Measurements from ENCODE around the gene HEPN1.

The HEPN1 gene

DNA sequence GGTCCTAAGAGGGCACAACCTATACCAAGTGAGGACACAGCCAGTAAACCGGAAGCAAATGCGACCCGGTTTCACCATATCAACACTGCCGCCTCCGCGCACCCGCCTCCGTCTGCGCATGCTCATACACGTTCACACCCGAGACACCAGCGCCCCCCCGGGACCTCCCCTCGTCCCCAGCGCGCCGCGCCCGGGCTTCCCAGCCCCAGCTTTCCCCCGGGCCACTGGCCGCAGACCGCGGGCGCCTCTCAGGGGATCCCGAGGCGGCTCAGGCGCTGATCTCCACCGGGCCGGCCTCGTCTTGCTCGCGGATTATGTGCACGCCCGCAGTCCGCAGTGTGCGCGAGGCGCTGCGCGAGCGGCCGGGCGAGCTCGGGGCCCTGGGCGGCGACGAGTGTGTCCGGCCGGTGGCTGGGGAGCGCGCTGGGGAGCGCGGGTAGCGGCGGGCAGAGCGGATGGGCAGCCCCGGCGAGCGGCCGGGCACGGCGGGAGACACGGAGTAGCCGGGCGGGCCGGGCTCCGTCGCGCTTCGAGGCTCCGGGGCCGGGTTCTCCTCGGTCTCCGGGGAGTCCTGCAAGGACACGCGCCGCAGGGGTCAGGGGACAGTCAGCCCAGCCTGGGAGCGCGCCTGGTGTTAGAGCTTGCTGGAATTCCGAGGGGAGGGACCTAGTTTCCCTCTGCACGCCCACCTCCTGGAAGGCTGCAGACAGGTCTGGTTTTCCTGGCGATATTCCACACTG lies 2.0 kb downstream of the HEPN1 start:
- ChIA-PET CTCF (no interaction called here), POLR2A (no interaction called here)
- peak; percentile 83 for DNase-seq (ENCODE audit: extremely low spot score)
- TF ChIP-seq, protein P1, sequence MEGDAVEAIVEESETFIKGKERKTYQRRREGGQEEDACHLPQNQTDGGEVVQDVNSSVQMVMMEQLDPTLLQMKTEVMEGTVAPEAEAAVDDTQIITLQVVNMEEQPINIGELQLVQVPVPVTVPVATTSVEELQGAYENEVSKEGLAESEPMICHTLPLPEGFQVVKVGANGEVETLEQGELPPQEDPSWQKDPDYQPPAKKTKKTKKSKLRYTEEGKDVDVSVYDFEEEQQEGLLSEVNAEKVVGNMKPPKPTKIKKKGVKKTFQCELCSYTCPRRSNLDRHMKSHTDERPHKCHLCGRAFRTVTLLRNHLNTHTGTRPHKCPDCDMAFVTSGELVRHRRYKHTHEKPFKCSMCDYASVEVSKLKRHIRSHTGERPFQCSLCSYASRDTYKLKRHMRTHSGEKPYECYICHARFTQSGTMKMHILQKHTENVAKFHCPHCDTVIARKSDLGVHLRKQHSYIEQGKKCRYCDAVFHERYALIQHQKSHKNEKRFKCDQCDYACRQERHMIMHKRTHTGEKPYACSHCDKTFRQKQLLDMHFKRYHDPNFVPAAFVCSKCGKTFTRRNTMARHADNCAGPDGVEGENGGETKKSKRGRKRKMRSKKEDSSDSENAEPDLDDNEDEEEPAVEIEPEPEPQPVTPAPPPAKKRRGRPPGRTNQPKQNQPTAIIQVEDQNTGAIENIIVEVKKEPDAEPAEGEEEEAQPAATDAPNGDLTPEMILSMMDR (IDR thresholded peaks at IDR 0.05; ENCODE audit: control extremely low read depth, extremely low read depth, low read depth, missing control alignments) = no peak

DNA sequence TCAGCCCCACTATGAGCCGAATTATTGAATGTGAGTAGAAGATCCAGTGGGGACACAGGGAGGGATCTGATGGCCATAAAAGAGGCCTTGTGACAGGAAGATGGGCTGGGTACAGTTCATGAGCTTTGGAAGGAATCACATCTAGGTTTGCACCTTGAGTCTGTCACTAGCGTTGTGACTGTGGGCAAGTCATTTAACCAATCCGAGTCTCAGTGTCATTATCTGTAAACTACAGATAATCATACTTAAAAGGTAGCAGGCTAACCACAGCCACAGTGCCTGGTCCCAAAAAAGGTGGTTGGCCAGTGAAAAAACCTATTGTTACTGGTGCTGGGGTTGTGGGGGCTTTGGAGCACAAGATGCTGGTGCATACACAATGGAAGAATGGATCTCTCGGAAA lies 3.8 kb downstream of the HEPN1 start:
- no peak for DNase-seq (ENCODE audit: extremely low spot score)
- POLR2A ChIA-PET = no interaction called here
- CTCF ChIA-PET = interaction anchor here (0.9 kb wide), 1 partner anchor 433 kb away, joined by 3 read pairs; no protein-coding TSS in a partner anchor
- TF ChIP-seq, protein P1 (IDR thresholded peaks at IDR 0.05; ENCODE audit: control extremely low read depth, extremely low read depth, low read depth, missing control alignments) = no peak

DNA sequence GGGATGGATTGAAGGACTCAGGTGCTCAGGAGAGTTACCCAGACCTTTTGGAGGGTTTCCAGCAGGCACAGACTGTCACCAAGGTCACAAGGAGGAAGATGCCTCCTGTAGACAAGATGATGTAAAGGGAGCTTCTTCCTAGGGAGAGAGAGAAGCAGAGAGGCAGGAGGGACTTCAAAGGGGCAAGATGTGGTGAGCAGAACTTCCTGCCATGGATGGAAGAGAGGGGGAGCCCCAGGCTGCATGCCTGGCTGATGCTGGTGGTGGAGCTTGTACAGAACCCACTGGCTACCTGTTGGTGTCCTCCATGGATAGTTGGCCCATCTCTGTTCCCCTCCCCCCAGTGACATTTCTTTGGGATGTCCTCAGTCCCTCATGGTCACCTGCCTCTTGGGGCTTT lies 4.2 kb downstream of the HEPN1 start:
- ChIA-PET POLR2A (no interaction called here), CTCF (no interaction called here)
- TF ChIP-seq, protein P1 (IDR thresholded peaks at IDR 0.05; ENCODE audit: control extremely low read depth, extremely low read depth, low read depth, missing control alignments) = no peak
- no peak for DNase-seq (ENCODE audit: extremely low spot score)

DNA sequence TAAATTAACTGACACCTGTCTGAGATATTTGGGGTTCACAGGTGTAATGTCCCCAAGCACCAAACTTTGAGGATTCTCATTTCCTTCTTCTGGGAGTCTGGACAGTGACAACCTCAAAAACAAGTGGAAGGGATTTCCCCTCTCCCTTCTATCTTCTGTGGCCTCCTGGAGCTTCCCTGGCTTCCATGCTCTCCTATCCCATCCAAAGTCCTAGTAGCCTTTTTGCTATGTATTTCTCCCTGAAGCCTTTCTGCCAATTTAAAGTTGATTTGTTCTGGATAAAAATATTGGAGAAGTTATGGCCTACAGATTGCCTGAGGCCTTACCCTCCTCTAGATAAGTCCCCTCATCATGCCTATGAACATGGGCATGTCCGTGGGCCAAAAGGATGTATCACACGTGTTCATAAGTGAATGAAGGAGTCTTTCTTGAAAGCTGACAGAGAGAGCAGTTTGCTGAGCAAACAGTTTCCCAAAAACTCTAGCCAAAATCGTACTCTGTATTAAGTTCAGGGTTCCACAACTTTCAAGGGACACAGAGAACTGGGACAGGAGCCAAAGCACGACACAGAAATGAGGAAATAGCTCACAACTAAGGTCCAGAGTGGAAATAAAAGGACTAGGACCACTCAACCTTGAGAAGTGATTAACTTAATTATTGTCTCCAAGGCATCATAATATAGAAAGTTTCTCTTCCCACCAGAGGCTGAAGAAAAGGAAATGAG lies 10.1 kb downstream of the HEPN1 start:
- CTCF ChIA-PET = interaction anchor here (2.1 kb wide), 1 partner anchor 12 kb away, joined by 9 read pairs; no protein-coding TSS in a partner anchor
- TF ChIP-seq, protein P1 (IDR thresholded peaks at IDR 0.05; ENCODE audit: control extremely low read depth, extremely low read depth, low read depth, missing control alignments) = no peak
- no peak for DNase-seq (ENCODE audit: extremely low spot score)
- POLR2A ChIA-PET = no interaction called here

GRCh38 chr11:124930799-124931198 lies 11.7 kb downstream of the HEPN1 start:
- CTCF ChIA-PET = interaction anchor here (0.6 to 2.1 kb wide), 5 partner anchors 10 to 157 kb away, joined by 3 to 9 read pairs (median 3); no protein-coding TSS in a partner anchor

GRCh38 chr11:124934862-124935547 lies 16.0 kb downstream of the HEPN1 start:
- ChIA-PET POLR2A (no interaction called here), CTCF (interaction anchor here (1.0 to 1.4 kb wide), 4 partner anchors 9 to 23 kb away, joined by 3 to 4 read pairs (median 4); no protein-coding TSS in a partner anchor)
- TF ChIP-seq, protein P1 (IDR thresholded peaks at IDR 0.05; ENCODE audit: control extremely low read depth, extremely low read depth, low read depth, missing control alignments) = no peak
- no peak for DNase-seq (ENCODE audit: extremely low spot score)

More at GRCh38 chr11:124930799-124931198, 11.7 kb downstream of the HEPN1 start:
- POLR2A ChIA-PET = no interaction called here
- TF ChIP-seq, protein P1 (IDR thresholded peaks at IDR 0.05; ENCODE audit: control extremely low read depth, extremely low read depth, low read depth, missing control alignments) = no peak
- DNase-seq (ENCODE audit: extremely low spot score) = peak; percentile 39

Measured in GM10248 (cell line).